ENCODE results near the gene PNO1. TPM values are rescaled to one million over a fixed set of nuclear protein-coding genes. Genes with fewer than 3 reads are reported as not detected.
A peak's percentile ranks its signal among the peaks of the same experiment; 100 is the strongest.

The PNO1 gene
- total RNA-seq, 1 donor from 2014 or later: 14.2 TPM

DNA sequence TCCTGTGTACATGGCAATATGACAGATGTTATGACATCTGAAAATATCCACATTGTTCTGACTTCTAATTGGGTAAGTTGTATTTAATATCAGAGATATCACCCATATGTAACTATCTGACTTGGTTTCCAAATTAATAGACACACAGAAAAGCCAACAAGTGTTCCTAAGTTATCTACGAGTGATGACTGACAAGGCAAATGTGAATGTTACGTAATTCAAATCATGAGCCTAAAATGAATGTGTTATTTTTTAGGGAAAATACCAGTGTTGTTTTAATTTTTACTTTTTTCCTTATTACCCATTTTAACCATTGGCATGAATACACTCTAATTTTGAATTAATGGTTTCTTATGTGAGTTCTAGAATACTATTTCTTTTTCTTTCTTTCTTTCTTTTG, 15.8 kb upstream of the PNO1 start:
- Mint-ChIP-seq H3K9me3 (no peaks in the 10 kb centered on the region), H3K36me3 (peaks cover 16% of the 10 kb centered on the region), H3K27me3 (ENCODE audit: low read depth) (no peaks in the 10 kb centered on the region), H3K4me3 (no peak overlapping the region), H3K4me1 (no peaks in the 10 kb centered on the region), H3K27ac (no peak overlapping the region)
- no peak for DNase-seq (ENCODE audit: low spot score in 2 of 2, unreplicated experiment in 2 of 2)
- TF ChIP-seq, protein P1, sequence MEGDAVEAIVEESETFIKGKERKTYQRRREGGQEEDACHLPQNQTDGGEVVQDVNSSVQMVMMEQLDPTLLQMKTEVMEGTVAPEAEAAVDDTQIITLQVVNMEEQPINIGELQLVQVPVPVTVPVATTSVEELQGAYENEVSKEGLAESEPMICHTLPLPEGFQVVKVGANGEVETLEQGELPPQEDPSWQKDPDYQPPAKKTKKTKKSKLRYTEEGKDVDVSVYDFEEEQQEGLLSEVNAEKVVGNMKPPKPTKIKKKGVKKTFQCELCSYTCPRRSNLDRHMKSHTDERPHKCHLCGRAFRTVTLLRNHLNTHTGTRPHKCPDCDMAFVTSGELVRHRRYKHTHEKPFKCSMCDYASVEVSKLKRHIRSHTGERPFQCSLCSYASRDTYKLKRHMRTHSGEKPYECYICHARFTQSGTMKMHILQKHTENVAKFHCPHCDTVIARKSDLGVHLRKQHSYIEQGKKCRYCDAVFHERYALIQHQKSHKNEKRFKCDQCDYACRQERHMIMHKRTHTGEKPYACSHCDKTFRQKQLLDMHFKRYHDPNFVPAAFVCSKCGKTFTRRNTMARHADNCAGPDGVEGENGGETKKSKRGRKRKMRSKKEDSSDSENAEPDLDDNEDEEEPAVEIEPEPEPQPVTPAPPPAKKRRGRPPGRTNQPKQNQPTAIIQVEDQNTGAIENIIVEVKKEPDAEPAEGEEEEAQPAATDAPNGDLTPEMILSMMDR (IDR thresholded peaks at IDR 0.05; ENCODE audit: unreplicated experiment): no peak

DNA sequence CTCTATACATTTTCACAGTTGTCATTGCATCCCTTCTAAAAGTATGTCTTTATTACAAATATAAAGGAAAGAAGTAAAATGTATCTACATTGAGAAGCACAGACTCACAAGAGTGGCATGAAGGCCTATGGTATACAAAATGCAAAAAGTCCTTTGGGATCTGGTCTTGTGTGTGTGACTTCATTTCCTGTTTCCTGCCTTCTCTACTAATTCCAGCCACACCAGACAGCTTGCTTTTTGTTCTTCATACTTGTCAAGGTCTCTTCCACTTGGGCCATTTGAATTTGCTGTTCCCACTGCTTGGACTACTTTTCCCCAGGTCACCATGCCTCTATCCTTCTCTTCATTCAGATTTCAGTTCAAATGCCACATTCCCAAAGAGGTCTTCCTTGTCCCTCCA, 6.7 kb upstream of the PNO1 start:
- no peak overlapping the region for H3K27ac Mint-ChIP-seq
- no peak overlapping the region for H3K4me3 Mint-ChIP-seq
- TF ChIP-seq, protein P1 (IDR thresholded peaks at IDR 0.05; ENCODE audit: unreplicated experiment): no peak
- H3K4me1 Mint-ChIP-seq: peaks cover under 1% of the 10 kb centered on the region
- no peak for DNase-seq (ENCODE audit: low spot score in 2 of 2, unreplicated experiment in 2 of 2)
- no peaks in the 10 kb centered on the region for H3K27me3 Mint-ChIP-seq (ENCODE audit: low read depth)
- H3K36me3 Mint-ChIP-seq: no peaks in the 10 kb centered on the region
- no peaks in the 10 kb centered on the region for H3K9me3 Mint-ChIP-seq

DNA sequence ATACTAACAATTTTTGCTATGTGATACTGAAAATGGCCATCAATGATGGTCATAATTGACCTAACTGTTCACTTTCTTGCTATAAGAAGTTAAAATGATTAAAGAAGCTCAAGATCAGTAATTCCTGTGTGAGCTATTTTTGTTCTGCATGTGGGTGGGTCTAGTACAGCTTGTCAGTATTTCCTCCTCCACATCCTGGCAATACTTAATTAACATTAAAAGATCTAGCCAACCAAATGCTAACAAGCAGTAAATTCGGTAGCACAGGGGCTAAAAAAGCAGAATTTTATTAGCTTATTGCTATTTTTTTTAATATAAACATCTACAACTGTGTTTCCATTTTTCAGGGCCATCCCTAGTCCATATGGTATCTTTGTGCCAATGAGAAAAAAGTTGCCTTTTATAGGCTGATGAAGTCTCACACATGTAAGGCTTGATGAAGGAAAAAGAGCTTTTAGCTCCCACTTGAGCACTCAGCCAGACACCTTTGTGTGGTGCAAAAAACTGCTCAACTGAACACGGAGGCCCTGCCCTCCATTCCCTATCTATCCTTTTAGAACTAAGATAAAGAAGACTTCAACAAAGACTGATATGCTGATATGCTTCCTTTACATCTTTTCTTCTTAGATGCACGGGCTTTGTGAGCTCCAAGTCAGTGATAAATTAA, 4.9 kb upstream of the PNO1 start:
- H3K4me1 Mint-ChIP-seq: peaks cover 10% of the 10 kb centered on the region
- H3K4me3 Mint-ChIP-seq: no peak overlapping the region
- H3K36me3 Mint-ChIP-seq: no peaks in the 10 kb centered on the region
- no peaks in the 10 kb centered on the region for H3K9me3 Mint-ChIP-seq
- no peak for DNase-seq (ENCODE audit: low spot score in 2 of 2, unreplicated experiment in 2 of 2)
- TF ChIP-seq, protein P1 (IDR thresholded peaks at IDR 0.05; ENCODE audit: unreplicated experiment): no peak
- no peak overlapping the region for H3K27ac Mint-ChIP-seq
- H3K27me3 Mint-ChIP-seq (ENCODE audit: low read depth): no peaks in the 10 kb centered on the region

DNA sequence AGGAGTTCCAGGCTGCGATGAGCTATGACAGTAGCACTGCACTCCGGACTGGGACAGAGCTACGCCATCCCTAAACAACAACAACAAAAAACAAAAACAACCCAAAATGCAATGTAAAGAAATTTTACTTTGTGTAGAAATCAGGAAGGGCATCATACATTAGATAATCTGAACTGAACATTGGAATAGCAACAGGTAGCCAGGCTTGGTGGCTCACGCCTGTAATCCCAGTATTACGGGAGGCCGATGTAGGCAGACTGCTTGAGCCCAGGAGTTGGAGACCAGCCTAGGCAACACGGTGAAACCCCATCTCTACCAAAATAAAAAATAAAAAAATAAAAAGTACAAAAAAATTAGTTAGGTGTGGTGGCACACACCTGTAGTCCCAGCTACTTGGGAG, 2.1 kb upstream of the PNO1 start:
- TF ChIP-seq, protein P1 (IDR thresholded peaks at IDR 0.05; ENCODE audit: unreplicated experiment): no peak
- Mint-ChIP-seq H3K4me1 (peaks cover 25% of the 10 kb centered on the region), H3K4me3 (no peak overlapping the region), H3K9me3 (no peaks in the 10 kb centered on the region), H3K36me3 (peaks cover 7% of the 10 kb centered on the region), H3K27ac (no peak overlapping the region), H3K27me3 (ENCODE audit: low read depth) (no peaks in the 10 kb centered on the region)
- DNase-seq (ENCODE audit: low spot score in 2 of 2, unreplicated experiment in 2 of 2): no peak

DNA sequence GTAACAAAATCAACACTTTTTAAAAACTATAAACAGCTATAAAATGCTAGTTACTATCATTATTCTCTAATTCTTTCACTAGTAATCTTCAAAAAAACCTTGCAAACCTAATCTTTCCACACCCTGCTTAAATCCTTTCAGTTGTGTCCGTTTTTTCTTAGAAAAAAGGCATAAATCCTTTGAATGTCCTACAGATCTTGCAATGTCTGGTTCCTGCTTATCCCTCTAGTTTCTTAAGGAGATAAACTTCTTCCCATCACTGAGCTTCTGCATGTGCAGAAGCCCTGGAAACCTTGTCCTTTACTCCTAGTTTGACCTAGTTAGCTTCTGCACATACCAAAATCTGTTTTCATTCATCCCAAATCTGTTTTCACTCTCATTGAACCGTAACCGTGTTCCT, 1.3 kb upstream of the PNO1 start:
- TF ChIP-seq, protein P1 (IDR thresholded peaks at IDR 0.05; ENCODE audit: unreplicated experiment): no peak
- H3K4me3 Mint-ChIP-seq: peak overlapping the region; percentile 92
- peaks cover 14% of the 10 kb centered on the region for H3K36me3 Mint-ChIP-seq
- peak overlapping the region; percentile 100 for H3K27ac Mint-ChIP-seq
- peaks cover 25% of the 10 kb centered on the region for H3K4me1 Mint-ChIP-seq
- no peaks in the 10 kb centered on the region for H3K27me3 Mint-ChIP-seq (ENCODE audit: low read depth)
- H3K9me3 Mint-ChIP-seq: no peaks in the 10 kb centered on the region
- no peak for DNase-seq (ENCODE audit: low spot score in 2 of 2, unreplicated experiment in 2 of 2)
